Activated CD4-positive, CD25-positive, alpha-beta regulatory T cell treated with anti-CD3 and anti-CD28 coated beads, Interleukin-2, amount 50 U/mL, for 72 hours (primary cell): Measurements from ENCODE around the gene MTA3.

Experiments
- DNase-seq: peaks from one replicate; pipeline ENCODE4 v3.0.0; 2021

The MTA3 gene

GRCh38 chr2:42764901-42765300 is 196.5 kb downstream of the MTA3 start:
- no peak for DNase-seq

GRCh38 chr2:42765686-42766085 is 197.3 kb downstream of the MTA3 start:
- no peak for DNase-seq

- no peak for DNase-seq
These were observed 198.9 kb downstream of the MTA3 start for GRCh38 chr2:42767080-42767898.

- DNase-seq, result no peak
These were observed 199.7 kb downstream of the MTA3 start for GRCh38 chr2:42767899-42768705.

GRCh38 chr2:42768706-42769256 is 200.3 kb downstream of the MTA3 start:
- DNase-seq, result no peak

- DNase-seq, result no peak
These were observed 201.3 kb downstream of the MTA3 start for GRCh38 chr2:42769583-42770287.

- DNase-seq, result no peak
These were observed 202.1 kb downstream of the MTA3 start for GRCh38 chr2:42770288-42771131.

GRCh38 chr2:42771546-42772153 is 203.2 kb downstream of the MTA3 start:
- no peak for DNase-seq

GRCh38 chr2:42775186-42775585 is 206.8 kb downstream of the MTA3 start:
- DNase-seq, result no peak

GRCh38 chr2:42775810-42776209 is 207.4 kb downstream of the MTA3 start:
- DNase-seq, result no peak

- DNase-seq, result no peak
These were observed 209.7 kb downstream of the MTA3 start for GRCh38 chr2:42777883-42778805.

- DNase-seq, result no peak
These were observed 212.7 kb downstream of the MTA3 start for GRCh38 chr2:42781181-42781580.

- DNase-seq, result no peak
These were observed 215.1 kb downstream of the MTA3 start for GRCh38 chr2:42783511-42783910.

- DNase-seq, result no peak
These were observed 215.9 kb downstream of the MTA3 start for GRCh38 chr2:42784204-42784880.

GRCh38 chr2:42786561-42787345 is 218.3 kb downstream of the MTA3 start:
- no peak for DNase-seq

GRCh38 chr2:42787424-42787787 is 219.0 kb downstream of the MTA3 start:
- DNase-seq, result no peak

GRCh38 chr2:42787788-42788477 is 219.5 kb downstream of the MTA3 start:
- no peak for DNase-seq

GRCh38 chr2:42788478-42788793 is 220.0 kb downstream of the MTA3 start:
- no peak for DNase-seq

GRCh38 chr2:42788882-42789281 is 220.4 kb downstream of the MTA3 start:
- no peak for DNase-seq
